VCaP (cell line): ENCODE data around the gene GBE1.

Source experiments
- H3K27ac ChIP-seq: fragments of 450-650 bp; 2 replicates; pipeline ENCODE4 v1.5.1; 2017
- TF ChIP-seq, protein P1 (sequence below): fragments of 450-650 bp; conservative IDR thresholded peaks from 2 replicates; pipeline ENCODE4 v1.5.1; 2017; ENCODE audit warnings: mild to moderate bottlenecking, moderate library complexity

Gene GBE1

DNA sequence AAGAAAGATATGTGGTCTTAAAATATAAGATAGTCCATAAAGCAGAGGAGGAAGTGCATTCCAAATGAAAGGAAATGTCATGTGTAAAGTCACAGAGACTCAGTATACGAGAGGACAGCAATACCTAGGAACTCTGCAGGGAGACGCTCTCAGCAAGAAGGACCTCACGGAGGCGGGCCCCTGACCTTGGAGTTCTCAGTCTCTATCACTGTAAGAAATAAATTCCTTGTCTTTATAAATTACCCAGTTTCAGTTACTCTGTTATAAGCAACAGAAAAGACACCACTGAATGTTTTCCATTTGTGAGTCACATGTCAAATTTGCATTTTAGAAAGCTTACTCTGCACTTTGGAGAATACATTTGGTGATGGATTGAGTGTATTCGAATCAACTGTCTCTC, 140.6 kb downstream of the GBE1 start:
- no peak overlapping the region for H3K27ac ChIP-seq
- TF ChIP-seq, protein P1, sequence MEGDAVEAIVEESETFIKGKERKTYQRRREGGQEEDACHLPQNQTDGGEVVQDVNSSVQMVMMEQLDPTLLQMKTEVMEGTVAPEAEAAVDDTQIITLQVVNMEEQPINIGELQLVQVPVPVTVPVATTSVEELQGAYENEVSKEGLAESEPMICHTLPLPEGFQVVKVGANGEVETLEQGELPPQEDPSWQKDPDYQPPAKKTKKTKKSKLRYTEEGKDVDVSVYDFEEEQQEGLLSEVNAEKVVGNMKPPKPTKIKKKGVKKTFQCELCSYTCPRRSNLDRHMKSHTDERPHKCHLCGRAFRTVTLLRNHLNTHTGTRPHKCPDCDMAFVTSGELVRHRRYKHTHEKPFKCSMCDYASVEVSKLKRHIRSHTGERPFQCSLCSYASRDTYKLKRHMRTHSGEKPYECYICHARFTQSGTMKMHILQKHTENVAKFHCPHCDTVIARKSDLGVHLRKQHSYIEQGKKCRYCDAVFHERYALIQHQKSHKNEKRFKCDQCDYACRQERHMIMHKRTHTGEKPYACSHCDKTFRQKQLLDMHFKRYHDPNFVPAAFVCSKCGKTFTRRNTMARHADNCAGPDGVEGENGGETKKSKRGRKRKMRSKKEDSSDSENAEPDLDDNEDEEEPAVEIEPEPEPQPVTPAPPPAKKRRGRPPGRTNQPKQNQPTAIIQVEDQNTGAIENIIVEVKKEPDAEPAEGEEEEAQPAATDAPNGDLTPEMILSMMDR = no peak

DNA sequence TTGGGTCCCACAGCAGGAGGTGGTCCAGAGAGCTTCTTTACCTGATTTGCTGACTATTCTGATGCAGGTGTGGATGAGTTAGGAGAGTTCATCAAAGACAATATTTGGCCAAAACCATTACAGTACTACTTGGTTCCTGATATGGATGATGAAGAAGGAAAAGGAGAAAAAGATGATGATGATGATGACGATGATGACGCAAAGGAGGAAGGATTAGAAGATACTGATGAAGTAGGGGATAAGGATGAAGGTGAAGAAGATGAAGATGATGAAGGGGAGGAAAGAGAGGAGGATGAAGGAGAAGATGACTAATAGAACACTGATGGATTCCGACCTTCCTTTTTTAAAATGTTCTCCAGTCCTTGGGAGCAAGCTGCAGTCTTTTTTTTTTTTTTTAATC, 148.7 kb downstream of the GBE1 start:
- no peak overlapping the region for H3K27ac ChIP-seq
- TF ChIP-seq, protein P1 = no peak

DNA sequence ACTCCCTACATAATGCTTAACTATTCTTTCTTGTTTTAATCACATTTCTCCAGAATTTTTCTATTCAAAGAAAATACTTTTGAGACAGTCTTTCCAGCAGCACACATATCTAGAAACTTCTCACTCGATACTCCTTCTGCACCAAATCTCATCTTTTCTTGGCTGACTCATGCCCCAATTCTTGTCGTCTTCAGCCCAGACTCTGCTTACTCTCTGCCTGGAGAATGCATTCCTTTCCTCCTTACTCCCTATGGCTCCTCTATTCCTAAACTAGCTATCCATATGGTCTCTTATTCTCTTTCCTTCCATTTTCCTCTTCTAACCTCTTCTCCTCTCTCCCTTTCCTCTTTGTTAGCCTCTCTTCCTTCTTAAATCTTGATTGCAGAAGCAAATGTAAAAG, 158.7 kb downstream of the GBE1 start:
- H3K27ac ChIP-seq = 0 out of 2 replicates have a peak overlapping the region, but pooled peaks have one; percentile 23
- TF ChIP-seq, protein P1 = no peak

DNA sequence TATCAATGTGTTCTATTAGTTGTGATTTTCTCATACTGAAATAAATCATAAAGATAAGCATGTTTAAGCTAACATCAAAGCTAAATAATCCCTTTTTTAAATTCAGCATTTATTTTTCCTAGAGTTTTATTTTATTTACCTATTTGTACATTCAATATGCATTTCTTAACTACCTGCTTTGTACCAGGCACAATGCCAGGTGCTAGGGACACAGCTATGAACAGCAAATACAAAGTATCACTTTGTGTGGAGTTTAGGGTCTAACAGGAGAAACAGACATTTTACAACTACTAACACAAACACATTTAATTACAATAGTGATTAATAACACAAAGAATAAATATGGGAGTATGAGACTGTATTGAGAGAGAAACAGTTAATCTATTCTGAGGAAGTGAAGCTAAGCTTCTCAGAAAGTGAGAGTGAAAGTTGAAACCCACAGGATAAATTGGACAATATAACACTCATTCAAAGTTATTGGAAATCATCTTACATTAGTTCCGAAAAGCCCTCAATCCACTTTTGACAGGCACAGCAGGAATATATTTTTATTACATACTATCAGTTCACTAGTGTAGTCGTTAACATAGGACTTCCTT, 159.6 kb downstream of the GBE1 start:
- TF ChIP-seq, protein P1 = no peak
- peak overlapping the region; percentile 24; the same call in 1 of the 2 replicates for H3K27ac ChIP-seq

DNA sequence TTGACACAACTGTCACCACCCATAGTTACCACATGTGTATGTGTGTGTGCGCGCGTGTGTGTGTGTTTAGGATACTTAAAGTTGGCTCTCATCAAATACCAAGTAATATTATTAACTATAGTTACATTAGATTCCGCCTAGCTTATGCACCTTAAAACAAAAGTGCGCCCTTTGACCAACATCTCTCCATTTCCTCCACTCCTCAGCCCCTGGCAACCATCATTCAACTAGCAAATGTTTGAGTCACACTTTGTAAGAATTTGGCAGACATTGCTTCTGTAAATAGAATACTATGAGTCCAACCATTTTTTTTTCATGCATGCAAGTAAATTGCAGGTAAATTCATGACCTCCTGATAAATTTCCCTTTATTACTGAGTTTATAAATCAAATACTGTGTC, 169.3 kb downstream of the GBE1 start:
- no peak overlapping the region for H3K27ac ChIP-seq
- TF ChIP-seq, protein P1 = no peak

DNA sequence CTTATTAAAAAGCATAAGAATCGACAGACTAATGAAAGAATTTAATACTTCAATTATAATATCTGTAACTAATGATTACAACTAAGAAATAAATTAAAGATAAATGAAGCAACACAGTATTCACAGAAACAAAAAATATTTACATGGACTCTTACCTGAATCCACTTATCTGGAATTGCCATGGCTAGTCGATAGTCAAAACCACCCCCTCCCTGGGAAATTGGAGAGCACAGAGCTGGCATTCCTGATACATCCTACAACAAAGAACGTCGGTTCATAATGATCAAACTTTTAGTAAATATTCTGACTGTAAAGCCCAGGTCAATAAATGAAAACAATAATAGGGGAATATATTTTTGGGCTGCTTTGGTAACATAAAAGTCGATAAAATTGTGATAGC, 175.5 kb downstream of the GBE1 start:
- H3K27ac ChIP-seq = no peak overlapping the region
- TF ChIP-seq, protein P1 = no peak

DNA sequence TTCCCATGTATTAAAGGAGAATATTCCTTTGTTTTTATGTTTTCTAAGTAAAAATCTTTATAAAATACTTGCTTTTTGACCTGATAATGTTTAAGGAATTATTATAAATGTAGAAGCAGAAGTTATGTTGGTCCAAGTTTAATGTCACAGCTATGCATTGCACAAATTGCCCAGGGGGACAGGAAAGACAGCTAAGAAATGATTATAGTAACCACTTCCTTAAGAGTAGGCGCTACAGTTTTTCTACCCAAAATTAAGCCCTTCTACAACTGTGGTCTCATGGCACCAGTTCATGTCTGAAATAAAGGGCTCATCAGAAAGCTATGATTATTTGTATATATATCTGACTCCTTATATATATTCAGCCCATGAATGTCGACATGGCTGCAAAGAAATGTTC, 176.4 kb downstream of the GBE1 start:
- TF ChIP-seq, protein P1 = no peak
- no peak overlapping the region for H3K27ac ChIP-seq
